ENCODE results near the gene PSMD12.
"Not testable (repeated sequence)": the region's sequence is repeated elsewhere in the genome, so short reads cannot be mapped to it uniquely, and the experiment has no call there.

The PSMD12 gene

DNA sequence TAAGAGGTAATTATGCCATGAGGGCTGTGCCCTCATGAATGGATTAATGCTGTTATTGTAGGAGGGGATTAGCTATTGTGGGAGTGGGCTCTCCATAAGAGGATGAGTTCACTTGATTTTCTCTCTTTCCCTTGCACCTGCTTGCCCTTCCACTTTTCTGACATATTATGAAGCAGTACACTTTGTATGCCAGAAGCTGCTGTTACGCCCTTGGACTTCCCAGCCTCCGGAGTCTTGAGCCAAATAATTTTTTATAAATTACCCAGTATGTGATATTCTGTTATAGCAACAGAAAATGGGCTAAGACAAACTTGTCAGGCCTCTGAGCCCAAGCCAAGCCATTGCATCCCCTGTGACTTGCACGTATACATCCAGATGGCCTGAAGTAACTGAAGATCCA, 38.4 kb downstream of the PSMD12 start:
- no peaks in the 10 kb centered on the region for H3K36me3 ChIP-seq (ENCODE audit: insufficient read depth, low read length)
- no peak overlapping the region for H3K4me3 ChIP-seq
- TF ChIP-seq POLR2AphosphoS5 (IDR thresholded peaks at IDR 0.05; ENCODE audit: borderline replicate concordance, low read depth, low read length), result no peak
- no peak overlapping the region for H3K9ac ChIP-seq (ENCODE audit: insufficient read length)
- H3K27ac ChIP-seq, result no peak overlapping the region
- no peak for DNase-seq (ENCODE audit: low read depth, low spot score)
- no peaks in the 10 kb centered on the region for H3K9me3 ChIP-seq (ENCODE audit: low read depth, low read length)

GRCh38 chr17:67326959-67327745, 39.2 kb downstream of the PSMD12 start:
- not testable (repeated sequence) for H3K9me3 ChIP-seq (ENCODE audit: low read depth, low read length); DNase-seq (ENCODE audit: low read depth, low spot score)

GRCh38 chr17:67326440-67326839, 39.9 kb downstream of the PSMD12 start:
- DNase-seq (ENCODE audit: low read depth, low spot score), result no peak
- Histone ChIP-seq H3K9ac (ENCODE audit: insufficient read length) (no peak overlapping the region), H3K36me3 (ENCODE audit: insufficient read depth, low read length) (no peaks in the 10 kb centered on the region), H3K9me3 (ENCODE audit: low read depth, low read length) (no peaks in the 10 kb centered on the region), H3K27ac (no peak overlapping the region), H3K4me3 (no peak overlapping the region)
- no peak for TF ChIP-seq POLR2AphosphoS5 (IDR thresholded peaks at IDR 0.05; ENCODE audit: borderline replicate concordance, low read depth, low read length)
- TF ChIP-seq EZH2 (IDR thresholded peaks at IDR 0.05), result no peak
- TF ChIP-seq FOXP2 (optimal IDR thresholded peaks at IDR 0.05; ENCODE audit: control extremely low read depth, extremely low read length, insufficient read depth), result no peak

More at GRCh38 chr17:67326959-67327745, 39.2 kb downstream of the PSMD12 start:
- not testable (repeated sequence) for H3K4me3 ChIP-seq; H3K9ac ChIP-seq (ENCODE audit: insufficient read length); H3K36me3 ChIP-seq (ENCODE audit: insufficient read depth, low read length); H3K27ac ChIP-seq

GRCh38 chr17:67324330-67324729, 42.0 kb downstream of the PSMD12 start:
- H3K9ac ChIP-seq (ENCODE audit: insufficient read length), result no peak overlapping the region
- no peaks in the 10 kb centered on the region for H3K36me3 ChIP-seq (ENCODE audit: insufficient read depth, low read length)
- TF ChIP-seq POLR2AphosphoS5 (IDR thresholded peaks at IDR 0.05; ENCODE audit: borderline replicate concordance, low read depth, low read length) (no peak), EZH2 (IDR thresholded peaks at IDR 0.05) (no peak), FOXP2 (optimal IDR thresholded peaks at IDR 0.05; ENCODE audit: control extremely low read depth, extremely low read length, insufficient read depth) (no peak)
- DNase-seq (ENCODE audit: low read depth, low spot score), result no peak
- no peaks in the 10 kb centered on the region for H3K9me3 ChIP-seq (ENCODE audit: low read depth, low read length)
- no peak overlapping the region for H3K4me3 ChIP-seq
- H3K27ac ChIP-seq, result no peak overlapping the region

- H3K9ac ChIP-seq (ENCODE audit: insufficient read length), result no peak overlapping the region
- DNase-seq (ENCODE audit: low read depth, low spot score), result no peak
- TF ChIP-seq EZH2 (IDR thresholded peaks at IDR 0.05), result no peak
- TF ChIP-seq FOXP2 (optimal IDR thresholded peaks at IDR 0.05; ENCODE audit: control extremely low read depth, extremely low read length, insufficient read depth), result no peak
- TF ChIP-seq POLR2AphosphoS5 (IDR thresholded peaks at IDR 0.05; ENCODE audit: borderline replicate concordance, low read depth, low read length), result no peak
- H3K9me3 ChIP-seq (ENCODE audit: low read depth, low read length), result no peaks in the 10 kb centered on the region
- no peaks in the 10 kb centered on the region for H3K36me3 ChIP-seq (ENCODE audit: insufficient read depth, low read length)
- no peak overlapping the region for H3K4me3 ChIP-seq
- H3K27ac ChIP-seq, result no peak overlapping the region
Measured at GRCh38 chr17:67323445-67323844, 42.9 kb downstream of the PSMD12 start.

DNA sequence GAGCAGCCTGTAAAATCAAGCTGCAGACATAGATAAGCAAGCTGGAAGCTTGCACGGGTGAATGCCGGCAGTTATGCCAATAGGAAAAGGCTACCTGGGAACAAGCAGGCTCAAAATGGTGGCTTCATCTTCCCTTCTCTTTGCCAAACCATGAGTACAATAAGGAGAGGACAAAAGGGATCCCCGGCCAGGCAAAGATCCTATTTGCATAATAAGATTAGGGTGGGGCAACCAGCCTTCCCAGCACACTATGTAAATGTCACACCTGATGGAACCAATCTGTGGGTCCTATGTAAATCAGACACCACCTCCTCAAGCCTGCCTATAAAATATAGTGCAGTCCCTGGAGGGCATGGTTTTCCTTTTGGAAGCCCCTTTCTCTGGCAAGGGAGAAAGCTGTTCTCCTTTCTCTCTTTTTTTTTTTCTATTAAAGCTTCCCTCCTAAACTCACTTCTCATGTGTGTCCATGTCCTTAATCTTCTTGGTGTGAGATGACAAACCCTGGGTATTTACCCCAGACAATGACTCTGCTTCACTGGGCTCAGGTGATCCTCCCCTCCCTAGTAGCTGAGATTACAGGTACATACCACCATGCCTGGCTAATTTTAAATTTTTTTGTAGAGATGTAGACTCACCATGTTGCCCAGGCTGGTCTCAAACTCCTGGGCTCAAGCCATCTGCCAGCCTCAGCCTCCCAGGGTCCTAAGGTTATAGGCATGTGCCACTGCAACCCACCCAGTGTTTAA, 44.2 kb downstream of the PSMD12 start:
- TF ChIP-seq POLR2AphosphoS5 (IDR thresholded peaks at IDR 0.05; ENCODE audit: borderline replicate concordance, low read depth, low read length) (no peak), FOXP2 (optimal IDR thresholded peaks at IDR 0.05; ENCODE audit: control extremely low read depth, extremely low read length, insufficient read depth) (no peak), EZH2 (IDR thresholded peaks at IDR 0.05) (no peak)
- H3K9me3 ChIP-seq (ENCODE audit: low read depth, low read length), result no peaks in the 10 kb centered on the region
- no peak overlapping the region for H3K27ac ChIP-seq
- no peak overlapping the region for H3K9ac ChIP-seq (ENCODE audit: insufficient read length)
- H3K4me3 ChIP-seq, result no peak overlapping the region
- no peaks in the 10 kb centered on the region for H3K36me3 ChIP-seq (ENCODE audit: insufficient read depth, low read length)
- no peak for DNase-seq (ENCODE audit: low read depth, low spot score)

DNA sequence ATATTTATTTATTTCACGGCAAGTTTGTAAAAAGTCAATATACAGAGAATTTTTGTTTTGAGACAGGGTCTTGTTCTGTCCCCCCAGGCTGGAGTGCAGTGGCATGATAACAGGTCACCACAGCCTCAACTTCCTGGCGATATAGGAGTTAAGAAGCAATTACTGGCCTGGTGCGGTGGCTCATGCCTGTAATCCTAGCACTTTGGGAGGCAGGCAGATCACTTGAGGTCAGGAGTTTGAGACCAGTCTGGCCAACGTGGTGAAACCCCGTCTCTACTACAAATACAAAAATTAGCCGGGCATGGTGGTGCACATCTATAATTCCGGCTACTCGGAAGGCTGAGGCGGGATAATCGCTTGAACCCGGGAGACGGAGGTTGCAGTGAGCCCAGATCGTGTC, 44.9 kb downstream of the PSMD12 start:
- not testable (repeated sequence) for H3K36me3 ChIP-seq (ENCODE audit: insufficient read depth, low read length); H3K9ac ChIP-seq (ENCODE audit: insufficient read length); H3K9me3 ChIP-seq (ENCODE audit: low read depth, low read length); DNase-seq (ENCODE audit: low read depth, low spot score); H3K4me3 ChIP-seq; H3K27ac ChIP-seq

DNA sequence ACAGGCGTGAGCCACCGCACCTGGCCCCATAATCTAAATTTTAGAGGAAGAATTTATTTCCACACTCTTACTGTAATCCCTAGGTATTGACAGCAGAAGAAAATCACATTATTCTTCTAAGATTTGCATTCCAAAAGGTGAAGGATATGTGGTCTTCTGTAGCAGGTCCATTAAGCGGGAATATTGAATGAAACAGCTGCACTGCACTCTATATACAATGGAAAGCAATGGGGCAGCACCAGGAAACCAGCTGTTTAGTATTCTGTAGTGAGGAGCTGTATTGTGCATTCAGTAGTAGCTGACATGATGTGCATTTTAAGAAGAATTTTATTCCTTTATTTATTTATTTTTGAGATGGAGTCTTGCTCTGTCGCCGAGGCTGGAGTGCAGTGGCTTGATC, 49.6 kb downstream of the PSMD12 start:
- Histone ChIP-seq H3K27ac (no peak overlapping the region), H3K4me3 (no peak overlapping the region), H3K9me3 (ENCODE audit: low read depth, low read length) (no peaks in the 10 kb centered on the region), H3K9ac (ENCODE audit: insufficient read length) (no peak overlapping the region), H3K36me3 (ENCODE audit: insufficient read depth, low read length) (no peaks in the 10 kb centered on the region)
- DNase-seq (ENCODE audit: low read depth, low spot score), result no peak
- no peak for TF ChIP-seq FOXP2 (optimal IDR thresholded peaks at IDR 0.05; ENCODE audit: control extremely low read depth, extremely low read length, insufficient read depth)
- TF ChIP-seq EZH2 (IDR thresholded peaks at IDR 0.05), result no peak
- no peak for TF ChIP-seq POLR2AphosphoS5 (IDR thresholded peaks at IDR 0.05; ENCODE audit: borderline replicate concordance, low read depth, low read length)

GRCh38 chr17:67315865-67316264, 50.5 kb downstream of the PSMD12 start:
- H3K9me3 ChIP-seq (ENCODE audit: low read depth, low read length), result no peaks in the 10 kb centered on the region
- no peak overlapping the region for H3K4me3 ChIP-seq
- H3K9ac ChIP-seq (ENCODE audit: insufficient read length), result no peak overlapping the region
- no peaks in the 10 kb centered on the region for H3K36me3 ChIP-seq (ENCODE audit: insufficient read depth, low read length)
- DNase-seq (ENCODE audit: low read depth, low spot score), result no peak
- TF ChIP-seq FOXP2 (optimal IDR thresholded peaks at IDR 0.05; ENCODE audit: control extremely low read depth, extremely low read length, insufficient read depth) (no peak), EZH2 (IDR thresholded peaks at IDR 0.05) (no peak), POLR2AphosphoS5 (IDR thresholded peaks at IDR 0.05; ENCODE audit: borderline replicate concordance, low read depth, low read length) (no peak)
- H3K27ac ChIP-seq, result no peak overlapping the region

Measured in SK-N-MC (cell line).